Stimulated activated CD8-positive, alpha-beta memory T cell treated with anti-CD3 and anti-CD28 coated beads, Interleukin-7, amount 100 ng/mL, for 48 hours (primary cell): ENCODE data around the gene IMP4.

Experiments used
- DNase-seq, 2 donors: peaks; one replicate each; pipeline ENCODE4 v3.0.0-alpha.2; 2020; ENCODE audit warnings: low read depth in 1 of 2; ENCODE audit errors: extremely low read depth in 1 of 2

The IMP4 gene

DNA sequence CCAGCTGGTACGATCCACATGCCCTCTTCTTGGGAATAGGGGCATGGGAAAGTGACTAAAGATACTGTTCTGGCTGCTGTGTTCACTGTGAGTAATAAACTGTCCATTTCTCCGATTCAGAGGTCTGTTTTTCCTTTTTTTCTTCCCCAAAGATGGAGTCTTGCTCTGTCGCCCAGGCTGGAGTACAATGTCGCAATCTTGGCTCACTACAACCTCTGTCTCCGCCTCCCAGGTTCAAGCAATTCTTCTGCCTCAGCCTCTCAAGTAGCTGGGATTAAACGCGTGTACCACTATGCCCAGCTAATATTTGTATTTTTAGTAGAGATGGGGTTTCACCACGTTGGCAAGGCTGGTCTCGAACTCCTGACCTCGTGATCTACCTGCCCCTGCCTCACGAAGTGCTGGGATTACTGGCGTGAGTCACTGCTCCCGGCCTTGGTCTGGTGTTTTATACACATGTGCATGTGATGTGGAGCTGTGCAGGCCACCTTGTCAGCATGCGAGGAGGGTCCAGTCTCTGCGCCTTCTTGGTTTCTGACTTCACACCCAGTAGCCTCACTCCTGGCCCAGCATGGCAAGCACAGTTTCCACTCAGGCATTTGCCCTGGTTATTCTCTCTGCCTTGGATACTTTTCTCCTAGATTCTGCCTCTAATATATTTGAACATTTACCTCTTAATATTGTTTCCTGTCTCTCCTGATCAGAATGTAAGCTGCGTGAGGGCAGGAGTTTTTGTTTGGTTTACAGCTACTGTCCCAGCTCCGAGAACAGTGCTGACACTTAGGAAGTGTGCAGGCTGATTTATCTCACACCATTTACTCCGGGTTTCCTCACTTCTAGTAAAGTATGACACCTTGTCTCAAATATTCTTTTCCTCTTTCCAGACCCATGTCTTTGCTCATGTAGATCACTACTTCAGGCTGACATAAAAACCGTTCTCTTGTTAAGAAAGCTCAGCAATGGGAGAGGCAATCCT lies 32.9 kb downstream of the IMP4 start:
- no peak for DNase-seq

GRCh38 chr2:130376433-130377293 lies 34.0 kb downstream of the IMP4 start:
- no peak for DNase-seq

- DNase-seq = no peak
Measured at GRCh38 chr2:130377491-130377890, 34.8 kb downstream of the IMP4 start.

DNA sequence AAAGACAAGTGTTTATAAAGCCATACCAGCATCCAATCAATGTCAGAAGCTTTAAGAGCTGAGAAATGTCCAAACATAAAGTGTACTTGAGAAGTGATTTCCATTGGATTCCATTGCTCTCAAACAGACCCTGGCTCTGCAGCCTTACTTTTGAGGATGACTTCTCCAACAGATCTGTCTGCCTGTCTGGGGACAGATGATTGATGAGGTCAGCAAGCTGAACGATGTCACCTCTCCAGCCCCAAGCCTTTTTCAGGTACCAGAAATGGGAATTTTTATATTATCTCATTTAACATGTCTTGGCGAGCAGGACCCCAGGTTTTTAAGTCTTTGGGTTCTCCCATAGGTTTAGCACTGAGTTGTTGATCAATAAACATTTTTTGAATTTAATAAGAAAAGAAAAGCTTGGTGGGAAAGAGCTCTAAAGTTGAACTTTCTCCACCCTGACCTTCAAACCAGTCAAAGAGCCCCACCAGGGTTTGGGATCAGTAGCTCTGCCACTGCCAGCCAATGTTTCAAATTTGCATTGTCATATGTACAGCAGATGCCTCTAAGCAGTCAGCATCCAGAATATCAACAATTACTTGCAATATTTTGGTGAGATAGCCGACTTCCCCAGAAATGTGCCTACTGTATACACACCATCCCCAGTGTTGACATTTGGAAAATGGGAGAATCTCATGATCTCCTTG lies 35.7 kb downstream of the IMP4 start:
- DNase-seq = no peak

DNA sequence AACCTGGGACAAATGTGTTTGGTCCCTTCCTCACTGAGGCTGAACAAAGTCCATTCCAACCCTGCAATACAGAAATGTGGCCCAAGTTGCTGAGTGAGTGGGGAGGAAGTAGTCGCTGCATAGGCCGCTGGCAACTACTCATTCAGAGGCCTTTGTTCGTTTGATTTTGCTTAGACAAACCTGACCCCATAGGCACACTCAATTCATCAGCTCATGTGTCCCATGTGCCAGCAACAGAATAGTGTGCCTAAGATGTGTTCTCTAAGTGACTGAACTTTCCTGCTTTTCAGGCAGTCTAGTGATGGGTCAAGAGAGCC lies 36.2 kb downstream of the IMP4 start:
- DNase-seq = no peak

GRCh38 chr2:130380096-130380934 lies 37.6 kb downstream of the IMP4 start:
- no peak for DNase-seq

DNA sequence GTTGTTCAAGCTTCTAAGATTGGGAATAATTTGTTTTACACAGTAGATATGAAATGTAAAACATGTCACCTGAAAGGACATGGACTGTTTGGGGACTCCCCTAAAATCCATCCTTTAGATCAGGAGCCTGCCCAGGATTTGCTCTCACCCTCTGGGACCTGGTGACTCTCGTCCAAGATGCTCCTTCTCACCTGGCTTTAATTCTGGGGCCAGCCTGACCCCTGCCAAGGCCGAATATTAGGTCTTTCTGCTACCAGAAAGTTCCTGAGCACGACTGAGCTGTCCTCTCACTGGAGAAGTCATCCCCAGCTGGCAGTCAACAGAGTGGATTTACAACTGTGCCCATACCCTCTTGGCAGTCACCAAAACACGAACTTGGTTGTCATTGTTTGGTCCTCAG lies 38.4 kb downstream of the IMP4 start:
- no peak for DNase-seq

DNA sequence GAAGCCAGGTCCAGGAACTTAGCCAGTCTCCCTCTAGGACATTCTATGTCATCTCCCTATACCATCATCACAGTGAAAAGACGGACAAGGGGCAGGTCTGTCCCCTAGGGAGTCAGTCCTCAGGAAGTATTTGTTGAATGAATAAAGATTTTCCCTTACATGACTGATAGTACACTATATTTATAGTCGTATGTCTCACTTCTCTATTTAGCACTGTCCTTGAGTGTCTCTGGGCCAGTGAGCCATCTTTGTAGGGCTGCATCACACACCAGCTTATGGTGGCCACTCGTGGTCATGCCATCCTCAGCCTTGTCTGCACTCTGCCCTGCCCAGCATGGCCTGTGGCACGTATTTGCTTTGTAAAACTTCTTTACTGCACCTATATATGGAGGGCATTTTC lies 38.9 kb downstream of the IMP4 start:
- DNase-seq = no peak

GRCh38 chr2:130382313-130382917 lies 39.7 kb downstream of the IMP4 start:
- DNase-seq = no peak

- DNase-seq = no peak
Measured at GRCh38 chr2:130385709-130386108, 43.0 kb downstream of the IMP4 start.

DNA sequence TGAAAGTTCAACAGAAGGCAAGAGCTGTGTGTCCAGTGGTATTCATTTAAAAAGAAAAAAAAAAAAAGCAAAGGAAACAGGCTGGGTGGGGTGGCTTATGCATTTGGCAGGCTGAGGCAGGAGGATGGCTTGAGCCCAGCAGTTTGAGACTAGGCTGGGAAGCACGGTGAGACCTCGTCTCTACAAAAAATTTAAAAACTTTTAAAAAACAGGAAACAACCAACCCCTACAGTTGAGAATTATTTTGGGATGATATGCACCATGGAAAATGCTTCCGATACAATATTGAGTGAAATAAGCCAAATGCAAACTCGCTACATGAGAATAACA lies 44.3 kb downstream of the IMP4 start:
- no peak for DNase-seq

- no peak for DNase-seq
Measured at GRCh38 chr2:130387804-130388203, 45.1 kb downstream of the IMP4 start.

DNA sequence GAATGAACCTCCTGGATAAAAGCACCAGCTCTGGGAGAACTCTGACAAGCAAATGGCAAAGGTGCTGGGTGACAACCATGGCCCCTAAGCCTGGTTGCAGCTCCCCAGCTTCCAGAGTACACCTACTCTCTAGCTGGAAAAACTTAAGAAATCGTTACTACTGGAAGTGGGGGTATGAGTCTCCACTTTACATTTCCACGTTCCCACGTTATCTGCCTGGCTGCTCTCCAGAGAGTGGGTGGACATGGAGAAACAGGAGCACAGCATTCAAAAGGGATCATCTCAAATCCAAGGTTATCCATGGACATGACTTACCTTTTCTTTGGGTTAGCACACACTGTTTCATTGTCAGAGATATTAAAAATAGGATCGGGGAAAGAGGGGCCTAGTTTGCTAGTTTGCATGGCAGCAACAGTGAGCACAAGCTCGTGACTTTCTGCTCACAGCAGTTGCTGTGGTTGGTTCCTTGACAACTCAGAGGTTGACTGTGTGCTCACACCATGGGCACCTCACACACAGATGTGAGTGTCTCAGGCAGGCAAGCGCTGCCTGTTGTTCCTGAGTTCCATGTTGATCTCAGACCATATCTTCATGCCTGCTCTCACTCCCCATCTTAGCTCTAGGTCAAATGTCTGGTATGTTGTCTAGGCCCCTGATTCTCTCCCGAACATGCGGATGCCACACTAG lies 45.7 kb downstream of the IMP4 start:
- DNase-seq = no peak

GRCh38 chr2:130389358-130389757 lies 46.7 kb downstream of the IMP4 start:
- DNase-seq = no peak

DNA sequence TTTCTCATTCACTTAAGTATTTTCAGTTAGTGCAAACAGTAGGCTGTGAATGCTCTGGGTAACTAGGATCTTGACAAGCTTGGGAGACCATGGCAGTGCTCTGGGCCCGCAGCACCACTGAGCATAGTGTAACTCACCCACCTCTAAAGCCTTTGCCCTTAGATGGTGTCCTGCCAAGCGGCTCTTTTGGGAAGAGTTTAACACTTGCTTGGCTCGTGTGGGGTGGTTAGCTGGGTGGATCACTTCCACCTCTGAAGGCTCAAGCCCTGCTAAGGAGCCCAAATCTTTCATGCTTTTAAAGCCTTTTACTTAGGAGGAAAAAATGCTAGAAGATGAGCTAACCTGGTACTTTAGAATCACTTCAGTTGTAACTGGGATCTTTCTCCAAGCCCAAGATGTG lies 47.1 kb downstream of the IMP4 start:
- DNase-seq = no peak

GRCh38 chr2:130390460-130391057 lies 47.9 kb downstream of the IMP4 start:
- DNase-seq = no peak

DNA sequence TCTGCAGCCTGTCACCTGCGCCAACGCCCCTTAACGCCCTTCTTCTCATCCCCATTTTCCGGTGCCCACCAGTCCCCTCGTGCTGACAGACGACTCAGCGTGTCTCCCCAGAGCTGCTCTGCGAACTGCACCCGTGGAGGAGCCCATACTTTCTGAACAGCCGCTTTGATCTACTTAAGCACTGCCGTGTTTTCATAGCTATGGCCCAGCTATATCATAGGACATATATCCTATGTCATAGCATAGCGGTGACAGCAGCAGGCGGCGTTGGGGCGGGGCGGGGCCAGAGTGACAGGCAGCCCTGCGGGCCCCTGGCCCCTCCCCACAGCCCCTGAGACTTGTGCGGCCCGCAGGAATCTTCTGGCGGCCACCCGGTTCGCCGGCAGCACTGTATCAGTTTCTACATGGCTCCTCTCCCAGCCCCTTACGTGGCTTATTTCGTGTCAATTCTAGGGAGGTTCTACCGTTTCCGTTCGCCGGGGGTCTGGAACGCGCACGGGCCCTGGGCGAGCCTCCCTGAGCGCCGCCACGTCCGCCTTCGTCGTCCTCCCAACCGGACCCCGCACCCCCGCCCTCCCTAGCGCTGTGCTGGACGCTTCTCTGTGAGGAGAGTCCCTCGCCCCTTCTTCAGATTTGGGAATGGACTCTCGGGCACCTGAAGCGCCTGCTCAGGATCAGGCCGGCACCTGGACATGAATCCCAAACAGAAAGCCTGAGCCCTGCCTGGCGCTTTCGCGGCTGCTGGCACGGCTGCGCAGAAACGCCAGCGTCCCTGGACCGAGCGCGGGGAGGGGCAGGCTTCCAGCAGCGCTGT lies 48.6 kb downstream of the IMP4 start:
- peak in 1 of 2 donors; percentile 66 for DNase-seq

- no peak for DNase-seq
Measured at GRCh38 chr2:130391872-130392670, 49.4 kb downstream of the IMP4 start.
